Neutrophil (primary cell): ENCODE data around the gene LARGE1.

Experiments used
- H3K27ac ChIP-seq: fragments of 200-600 bp; sonication (generic); 2 replicates; pipeline ENCODE4 v1.5.1; 2016; ENCODE audit warnings: mild to moderate bottlenecking, moderate library complexity
- H3K27me3 ChIP-seq: fragments of 200-600 bp; sonication (generic); 2 replicates; pipeline ENCODE4 v1.6.0; 2016; ENCODE audit warnings: mild to moderate bottlenecking
- H3K36me3 ChIP-seq: fragments of 200-600 bp; sonication (generic); 2 replicates; pipeline ENCODE4 v1.5.1; 2017
- H3K4me1 ChIP-seq, 2 experiments: fragments of 200-600 bp in 1 of 2; sonication (generic) in 1 of 2; 1 replicate in 1 of 2; 2 replicates in 1 of 2; pipeline versions ENCODE4 v1.5.1 to v1.6.1; 2013 to 2016; ENCODE audit warnings: low read depth in 1 of 2, low read length in 1 of 2, mild to moderate bottlenecking in 1 of 2, moderate library complexity in 1 of 2; ENCODE audit not compliant: control insufficient read depth in 1 of 2, insufficient read depth in 1 of 2
- H3K4me3 ChIP-seq, 2 experiments: fragments of 200-600 bp in 1 of 2; sonication (generic) in 1 of 2; 1 replicate in 1 of 2; 2 replicates in 1 of 2; pipeline ENCODE4 v1.5.1; 2013 to 2016; ENCODE audit warnings: low read depth in 1 of 2, low read length in 1 of 2, mild to moderate bottlenecking in 1 of 2, moderate library complexity in 1 of 2
- H3K9me3 ChIP-seq: fragments of 200-600 bp; sonication (generic); 2 replicates; pipeline ENCODE4 v1.5.1; 2016
- CTCF ChIP-seq: fragments of 200-600 bp; sonication (generic); IDR thresholded peaks from 2 replicates; pipeline ENCODE4 v1.5.1; 2016; ENCODE audit warnings: antibody characterized with exemption

Gene LARGE1

GRCh38 chr22:33735978-33736377 is 184.3 kb downstream of the LARGE1 start:
- Histone ChIP-seq H3K4me1 (no peaks in the 10 kb centered on the region), H3K9me3 (no peaks in the 10 kb centered on the region), H3K27ac (no peak overlapping the region), H3K36me3 (no peaks in the 10 kb centered on the region), H3K27me3 (no peaks in the 10 kb centered on the region), H3K4me3 (no peak overlapping the region)
- TF ChIP-seq CTCF = no peak

- no peaks in the 10 kb centered on the region for H3K36me3 ChIP-seq
- H3K9me3 ChIP-seq = no peaks in the 10 kb centered on the region
- no peaks in the 10 kb centered on the region for H3K4me1 ChIP-seq
- no peak for TF ChIP-seq CTCF
- H3K27me3 ChIP-seq = no peaks in the 10 kb centered on the region
- no peak overlapping the region for H3K4me3 ChIP-seq
- no peak overlapping the region for H3K27ac ChIP-seq
Measured at GRCh38 chr22:33728847-33729246, 191.4 kb downstream of the LARGE1 start.

GRCh38 chr22:33726294-33726734 is 194.0 kb downstream of the LARGE1 start:
- Histone ChIP-seq H3K27me3 (no peaks in the 10 kb centered on the region), H3K27ac (no peak overlapping the region), H3K36me3 (no peaks in the 10 kb centered on the region), H3K4me3 (no peak overlapping the region), H3K4me1 (no peaks in the 10 kb centered on the region), H3K9me3 (no peaks in the 10 kb centered on the region)
- TF ChIP-seq CTCF = no peak

- Histone ChIP-seq H3K4me3 (no peak overlapping the region), H3K36me3 (no peaks in the 10 kb centered on the region), H3K27me3 (no peaks in the 10 kb centered on the region), H3K4me1 (no peaks in the 10 kb centered on the region), H3K27ac (no peak overlapping the region), H3K9me3 (no peaks in the 10 kb centered on the region)
- TF ChIP-seq CTCF = no peak
Measured at GRCh38 chr22:33723915-33724314, 196.4 kb downstream of the LARGE1 start.

- Histone ChIP-seq H3K9me3 (no peaks in the 10 kb centered on the region), H3K27ac (no peak overlapping the region), H3K27me3 (no peaks in the 10 kb centered on the region), H3K36me3 (no peaks in the 10 kb centered on the region), H3K4me1 (no peaks in the 10 kb centered on the region), H3K4me3 (no peak overlapping the region)
- TF ChIP-seq CTCF = no peak
Measured at GRCh38 chr22:33722816-33723215, 197.5 kb downstream of the LARGE1 start.
